HCT116 (cell line): ENCODE measurements around the gene PTTG2. TPM values are rescaled to one million over a fixed set of nuclear protein-coding genes. Genes with fewer than 3 reads are reported as not detected.

ENCODE experiments used
- ATAC-seq: fragments of 200-7000 bp; cut with Tn5 transposase; 2 replicates; pipeline ENCODE4 v1.9.1; 2020; ENCODE audit warnings: mild to moderate bottlenecking, moderate library complexity
- BruUV-seq: library from RNA; stranded (reverse); fragments of 400-500 nt; replicated peaks from 2 replicates; lab custom pipeline; 2021; lab: Mats Ljungman, UMichigan
- CTCF ChIA-PET: fragments of 300-600 bp; sonication (Branson Sonifier 250); formaldehyde crosslinking; loops from one replicate; lab custom pipeline; 2021; ENCODE audit warnings: antibody characterized with exemption; lab: Charles Lee
- POLR2A ChIA-PET: fragments of 300-600, 350-600 bp; sonication (Branson Sonifier 250); formaldehyde crosslinking; loops from one replicate; lab custom pipeline; 2021; ENCODE audit warnings: antibody characterized with exemption; lab: Charles Lee
- RAD21 ChIA-PET, 2 experiments: fragments of 300-600 bp; sonication (Branson Sonifier 250); formaldehyde crosslinking; loops; one replicate each; lab custom pipeline; 2023; ENCODE audit warnings: low total read pairs in 2 of 2; ENCODE audit not compliant: uncharacterized antibody in 2 of 2, unreplicated experiment in 2 of 2, low non-redundant PET in 1 of 2; lab: Charles Lee
- DNase-seq: peaks from one replicate; pipeline ENCODE4 v3.0.0-alpha.2; 2010; ENCODE audit warnings: low read depth, low spot score
- H2AFZ ChIP-seq: fragments of 200-600 bp; shearing (Covaris generic), sonication (generic); 2 replicates; pipeline ENCODE4 v1.6.1; 2017; ENCODE audit warnings: low read depth, mixed run types, mixed read lengths, antibody characterized with exemption, low read length; ENCODE audit not compliant: poor library complexity, severe bottlenecking
- H3K27ac ChIP-seq: 2 replicates; pipeline ENCODE4 v1.5.1; 2012; ENCODE audit warnings: low read depth, low read length
- H3K27me3 ChIP-seq: fragments of 200-600 bp; sonication (generic); 2 replicates; pipeline ENCODE4 v1.6.1; 2016; ENCODE audit warnings: mixed run types, low read length, mixed read lengths; ENCODE audit not compliant: insufficient read depth
- H3K36me3 ChIP-seq, 2 experiments: fragments of 200-500 bp in 1 of 2; fragments of 200-600 bp in 1 of 2; sonication (Bioruptor generic) in 1 of 2; sonication (generic) in 1 of 2; 2 replicates each; pipeline versions ENCODE4 v1.5.1 to v1.6.1; 2014 to 2016; ENCODE audit warnings: low read length in 2 of 2, inconsistent platforms in 1 of 2, mixed read lengths in 1 of 2, mixed run types in 1 of 2; ENCODE audit not compliant: insufficient read depth in 2 of 2, control insufficient read depth in 1 of 2
- H3K4me1 ChIP-seq, 2 experiments: fragments of 200-600 bp in 1 of 2; sonication (generic) in 1 of 2; 2 replicates each; pipeline versions ENCODE4 v1.5.1 to v1.6.1; 2012 to 2017; ENCODE audit warnings: low read length in 2 of 2, inconsistent platforms in 1 of 2, mild to moderate bottlenecking in 1 of 2, mixed read lengths in 1 of 2, mixed run types in 1 of 2, moderate library complexity in 1 of 2; ENCODE audit not compliant: insufficient read depth in 2 of 2, control insufficient read depth in 1 of 2
- H3K4me2 ChIP-seq: fragments of 200-600 bp; sonication (generic); 2 replicates; pipeline ENCODE4 v1.6.1; 2017; ENCODE audit warnings: mixed run types, low read length, mixed read lengths
- H3K4me3 ChIP-seq, 2 experiments: fragments of 200-600 bp in 1 of 2; sonication (generic) in 1 of 2; replicated peaks in 1 of 2; 2 replicates each; pipeline ENCODE4 v1.5.1; 2011 to 2016; ENCODE audit warnings: low read length in 2 of 2, control low read depth in 1 of 2, low read depth in 1 of 2, mild to moderate bottlenecking in 1 of 2, mixed read lengths in 1 of 2, mixed run types in 1 of 2
- H3K79me2 ChIP-seq: fragments of 200-600 bp; sonication (generic); 2 replicates; pipeline ENCODE4 v1.6.1; 2017; ENCODE audit warnings: mild to moderate bottlenecking, mixed run types, low read length, moderate library complexity, mixed read lengths; ENCODE audit not compliant: insufficient read depth
- H3K9ac ChIP-seq: fragments of 200-600 bp; sonication (generic); 2 replicates; pipeline ENCODE4 v1.6.1; 2016; ENCODE audit warnings: low read length, mixed read lengths
- H3K9me2 ChIP-seq: fragments of 200-600 bp; sonication (generic), shearing (Covaris generic); 2 replicates; pipeline ENCODE4 v1.6.1; 2017; ENCODE audit warnings: mixed run types, mild to moderate bottlenecking, moderate library complexity; ENCODE audit not compliant: insufficient read depth
- H3K9me3 ChIP-seq, 2 experiments: fragments of 200-500 bp in 1 of 2; fragments of 200-600 bp in 1 of 2; sonication (Bioruptor generic) in 1 of 2; sonication (generic) in 1 of 2; 2 replicates each; pipeline ENCODE4 v1.6.1; 2014 to 2017; ENCODE audit warnings: low read length in 2 of 2, mixed read lengths in 2 of 2, inconsistent platforms in 1 of 2, low read depth in 1 of 2, mild to moderate bottlenecking in 1 of 2, mixed run types in 1 of 2, moderate library complexity in 1 of 2; ENCODE audit not compliant: control insufficient read depth in 1 of 2, insufficient read depth in 1 of 2
- H4K20me1 ChIP-seq: fragments of 200-600 bp; sonication (generic), shearing (Covaris generic); 2 replicates; pipeline ENCODE4 v1.6.1; 2017; ENCODE audit warnings: mixed run types, mild to moderate bottlenecking, moderate library complexity; ENCODE audit not compliant: insufficient read depth
- CTCF ChIP-seq, 3 experiments: fragments of 200-600 bp in 1 of 3; sonication (generic) in 1 of 3; IDR thresholded peaks in 2 of 3; conservative IDR thresholded peaks in 1 of 3; 2 replicates each; pipeline ENCODE4 v1.5.1; 2012 to 2017; ENCODE audit warnings: low read depth in 2 of 3, low read length in 2 of 3, antibody characterized with exemption in 1 of 3, borderline replicate concordance in 1 of 3, control low read depth in 1 of 3, mild to moderate bottlenecking in 1 of 3, mixed read lengths in 1 of 3, mixed run types in 1 of 3, moderate library complexity in 1 of 3; ENCODE audit not compliant: insufficient read depth in 1 of 3
- EGR1 ChIP-seq: IDR thresholded peaks from 2 replicates; pipeline ENCODE4 v1.6.1; 2012; ENCODE audit warnings: low read depth
- ELF1 ChIP-seq: IDR thresholded peaks from 2 replicates; pipeline ENCODE4 v1.6.1; 2012; ENCODE audit warnings: low read depth, borderline replicate concordance
- FOSL1 ChIP-seq: IDR thresholded peaks from 2 replicates; pipeline ENCODE4 v1.6.1; 2012; ENCODE audit warnings: low read depth
- JUND ChIP-seq: IDR thresholded peaks from 2 replicates; pipeline ENCODE4 v1.6.1; 2012
- POLR2A ChIP-seq: IDR thresholded peaks from 2 replicates; pipeline ENCODE4 v1.7.0; 2011; ENCODE audit warnings: borderline replicate concordance; ENCODE audit not compliant: insufficient read depth, insufficient read length; ENCODE audit errors: extremely low read depth
- SIN3A ChIP-seq: IDR thresholded peaks from 2 replicates; pipeline ENCODE4 v1.6.1; 2012; ENCODE audit warnings: low read depth
- SRF ChIP-seq: IDR thresholded peaks from 2 replicates; pipeline ENCODE4 v1.6.1; 2012; ENCODE audit warnings: low read depth
- TCF7L2 ChIP-seq: IDR thresholded peaks from 2 replicates; pipeline ENCODE4 v1.7.0; 2011; ENCODE audit warnings: borderline replicate concordance, inconsistent platforms; ENCODE audit not compliant: insufficient read depth, insufficient read length; ENCODE audit errors: extremely low read depth
- YY1 ChIP-seq: IDR thresholded peaks from 2 replicates; pipeline ENCODE4 v1.6.1; 2011; ENCODE audit warnings: low read length, low read depth, moderate library complexity, mild to moderate bottlenecking; ENCODE audit not compliant: insufficient replicate concordance; ENCODE audit errors: extremely low read depth
- ZBTB33 ChIP-seq: IDR thresholded peaks from 2 replicates; pipeline ENCODE4 v1.6.1; 2011; ENCODE audit warnings: mild to moderate bottlenecking, low read length, moderate library complexity; ENCODE audit not compliant: insufficient replicate concordance; ENCODE audit errors: extremely low read depth
- ZFX ChIP-seq: fragments of 450-650 bp; IDR thresholded peaks from 2 replicates; pipeline ENCODE4 v1.6.1; 2017
- ZNF274 ChIP-seq: fragments of 200-500 bp; sonication (Bioruptor generic); IDR thresholded peaks from 2 replicates; pipeline ENCODE4 v1.6.1; 2014; ENCODE audit warnings: mild to moderate bottlenecking, low read depth, low read length, inconsistent platforms
- intact Hi-C: fragments of 100-400 bp; cut with micrococcal nuclease; formaldehyde crosslinking; loops from 2 replicates; pipeline ENCODE4 v1.10.0; 2022
- total RNA-seq: library from RNA; stranded (reverse); gene quantifications from one replicate; pipeline ENCODE4 v1.2.1, GENCODE V29; 2021; ENCODE audit not compliant: unreplicated experiment

PTTG2 gene
- total RNA-seq, 1 experiment from 2014 or later, result not detected

GRCh38 chr4:37990731-37991245, 30.6 kb downstream of the PTTG2 start:
- no peak overlapping the region for H2AFZ ChIP-seq
- ChIA-PET POLR2A (no interaction called here), CTCF (no interaction called here), RAD21 (interaction anchor here in 1 of 2 experiments (0.6 kb wide), 1 partner anchor 15 kb away, joined by 4 read pairs; no protein-coding TSS in a partner anchor)
- intact Hi-C loops, result no loop called here
- H3K79me2 ChIP-seq, result peaks cover 30% of the 10 kb centered on the region
- H3K36me3 ChIP-seq, result no peaks in the 10 kb centered on the region
- H3K27ac ChIP-seq, result no peak overlapping the region
- no peak overlapping the region for H3K4me2 ChIP-seq
- peaks cover 5 to 8% of the 10 kb centered on the region in 2 experiments; a peak in 2 of 4 replicates for H3K4me1 ChIP-seq
- TF ChIP-seq JUND, result no peak
- no peak for TF ChIP-seq YY1
- TF ChIP-seq SIN3A, result no peak
- TF ChIP-seq ZFX, result no peak
- no peak for TF ChIP-seq ELF1
- TF ChIP-seq ZNF274, result no peak
- TF ChIP-seq SRF, result no peak
- no peak for TF ChIP-seq ZBTB33
- TF ChIP-seq TCF7L2, result no peak
- TF ChIP-seq EGR1, result no peak
- TF ChIP-seq POLR2A, result no peak
- TF ChIP-seq FOSL1, result no peak
- TF ChIP-seq CTCF (IDR thresholded peaks at IDR 0.05 in 2 of 3, conservative IDR thresholded peaks at IDR 0.05 in 1 of 3; ENCODE audit: borderline replicate concordance in 1 of 3, insufficient read depth in 1 of 3, low read depth in 2 of 3, low read length in 2 of 3), result no peak
- no TSS peak for BruUV-seq
- no peaks in the 10 kb centered on the region for H4K20me1 ChIP-seq
- ATAC-seq (no peak), DNase-seq (no peak)
- H3K9ac ChIP-seq, result no peak overlapping the region
- H3K27me3 ChIP-seq, result no peaks in the 10 kb centered on the region
- H3K4me3 ChIP-seq, result no peak overlapping the region
- no peaks in the 10 kb centered on the region for H3K9me2 ChIP-seq
- H3K9me3 ChIP-seq, result no peaks in the 10 kb centered on the region
